Measurements from ENCODE around the gene ALDH7A1. TPM values are rescaled to one million over a fixed set of nuclear protein-coding genes. Genes with fewer than 3 reads are reported as not detected.

The ALDH7A1 gene
- total RNA-seq, 1 donor from 2014 or later, result 76.6 TPM

DNA sequence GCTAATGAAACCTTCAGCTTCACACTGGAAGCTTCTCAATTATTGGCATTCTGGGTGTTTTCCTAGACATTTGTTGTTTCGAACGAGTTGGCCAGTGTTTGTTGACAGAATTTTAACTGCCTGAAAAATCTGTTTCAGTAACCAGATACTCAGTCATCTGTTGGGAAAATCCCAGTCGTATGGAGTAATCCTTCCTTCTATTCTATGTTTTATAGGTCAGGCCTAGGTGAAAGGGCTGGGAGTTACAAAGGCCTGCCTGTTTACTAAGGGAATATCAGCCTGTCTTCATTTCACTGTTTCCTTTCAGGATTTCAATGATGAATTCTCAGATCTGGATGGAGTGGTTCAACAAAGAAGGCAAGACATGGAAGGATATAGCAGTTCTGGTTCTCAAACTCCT is 111.9 kb downstream of the ALDH7A1 start:
- no peak overlapping the region for H3K4me3 Mint-ChIP-seq (ENCODE audit: unreplicated experiment)
- H3K9me3 Mint-ChIP-seq (ENCODE audit: unreplicated experiment), result no peaks in the 10 kb centered on the region
- H3K27ac Mint-ChIP-seq (ENCODE audit: unreplicated experiment), result no peak overlapping the region
- TF ChIP-seq, protein P1, sequence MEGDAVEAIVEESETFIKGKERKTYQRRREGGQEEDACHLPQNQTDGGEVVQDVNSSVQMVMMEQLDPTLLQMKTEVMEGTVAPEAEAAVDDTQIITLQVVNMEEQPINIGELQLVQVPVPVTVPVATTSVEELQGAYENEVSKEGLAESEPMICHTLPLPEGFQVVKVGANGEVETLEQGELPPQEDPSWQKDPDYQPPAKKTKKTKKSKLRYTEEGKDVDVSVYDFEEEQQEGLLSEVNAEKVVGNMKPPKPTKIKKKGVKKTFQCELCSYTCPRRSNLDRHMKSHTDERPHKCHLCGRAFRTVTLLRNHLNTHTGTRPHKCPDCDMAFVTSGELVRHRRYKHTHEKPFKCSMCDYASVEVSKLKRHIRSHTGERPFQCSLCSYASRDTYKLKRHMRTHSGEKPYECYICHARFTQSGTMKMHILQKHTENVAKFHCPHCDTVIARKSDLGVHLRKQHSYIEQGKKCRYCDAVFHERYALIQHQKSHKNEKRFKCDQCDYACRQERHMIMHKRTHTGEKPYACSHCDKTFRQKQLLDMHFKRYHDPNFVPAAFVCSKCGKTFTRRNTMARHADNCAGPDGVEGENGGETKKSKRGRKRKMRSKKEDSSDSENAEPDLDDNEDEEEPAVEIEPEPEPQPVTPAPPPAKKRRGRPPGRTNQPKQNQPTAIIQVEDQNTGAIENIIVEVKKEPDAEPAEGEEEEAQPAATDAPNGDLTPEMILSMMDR (IDR thresholded peaks at IDR 0.05; ENCODE audit: unreplicated experiment), result no peak
- H3K36me3 Mint-ChIP-seq (ENCODE audit: low read depth, unreplicated experiment), result peaks cover 25% of the 10 kb centered on the region
- no peaks in the 10 kb centered on the region for H3K27me3 Mint-ChIP-seq (ENCODE audit: unreplicated experiment)
- no peaks in the 10 kb centered on the region for H3K4me1 Mint-ChIP-seq (ENCODE audit: unreplicated experiment)
- no peak for DNase-seq (ENCODE audit: low spot score)

DNA sequence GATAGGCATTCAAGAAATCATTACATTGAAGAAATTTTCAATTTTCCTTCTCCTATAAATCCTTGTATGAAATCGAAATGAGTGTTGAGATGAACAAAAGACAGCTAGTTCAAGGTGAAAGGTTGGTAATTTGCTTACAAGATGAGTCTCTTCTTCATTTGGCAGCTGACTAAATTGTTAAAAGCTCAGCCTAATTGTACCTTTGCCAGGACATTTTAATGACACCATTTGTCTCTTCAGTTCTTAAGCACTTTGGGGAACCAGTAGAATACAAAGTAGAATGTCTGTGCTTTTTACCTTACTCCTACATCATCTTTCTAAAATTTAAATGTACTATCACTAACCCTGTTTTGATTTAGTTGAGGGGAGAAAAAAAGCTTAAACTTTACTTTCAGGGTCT is 112.4 kb downstream of the ALDH7A1 start:
- Mint-ChIP-seq H3K27me3 (ENCODE audit: unreplicated experiment) (no peaks in the 10 kb centered on the region), H3K9me3 (ENCODE audit: unreplicated experiment) (no peaks in the 10 kb centered on the region), H3K4me1 (ENCODE audit: unreplicated experiment) (no peaks in the 10 kb centered on the region), H3K27ac (ENCODE audit: unreplicated experiment) (no peak overlapping the region), H3K36me3 (ENCODE audit: low read depth, unreplicated experiment) (peaks cover 25% of the 10 kb centered on the region), H3K4me3 (ENCODE audit: unreplicated experiment) (no peak overlapping the region)
- TF ChIP-seq, protein P1 (IDR thresholded peaks at IDR 0.05; ENCODE audit: unreplicated experiment), result no peak
- DNase-seq (ENCODE audit: low spot score), result no peak

DNA sequence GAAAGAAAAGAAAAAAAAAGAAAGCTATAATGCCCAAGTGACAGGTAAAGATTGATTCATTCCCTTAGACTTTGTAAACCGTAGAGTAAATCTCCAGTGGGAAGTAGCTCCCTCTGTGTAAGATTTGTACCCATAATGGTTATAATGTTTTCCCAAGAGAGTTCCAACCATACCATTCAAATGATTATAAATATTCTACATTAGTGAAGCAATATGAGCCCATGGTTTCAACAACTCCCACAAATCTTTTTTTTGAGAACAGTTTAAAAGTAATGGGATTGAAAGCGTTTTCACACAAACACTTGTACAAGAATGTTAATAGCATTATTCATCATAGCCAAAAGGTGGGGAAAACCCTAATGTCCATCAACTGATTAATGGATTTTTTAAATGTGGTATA is 113.8 kb downstream of the ALDH7A1 start:
- Mint-ChIP-seq H3K27me3 (ENCODE audit: unreplicated experiment) (no peaks in the 10 kb centered on the region), H3K9me3 (ENCODE audit: unreplicated experiment) (no peaks in the 10 kb centered on the region), H3K4me1 (ENCODE audit: unreplicated experiment) (no peaks in the 10 kb centered on the region), H3K27ac (ENCODE audit: unreplicated experiment) (no peak overlapping the region), H3K36me3 (ENCODE audit: low read depth, unreplicated experiment) (peaks cover 16% of the 10 kb centered on the region), H3K4me3 (ENCODE audit: unreplicated experiment) (no peak overlapping the region)
- TF ChIP-seq, protein P1 (IDR thresholded peaks at IDR 0.05; ENCODE audit: unreplicated experiment), result no peak
- no peak for DNase-seq (ENCODE audit: low spot score)

Other genes starting within 250 kb of the ALDH7A1 start
- gene GRAMD2B, start 171.8 kb downstream of the ALDH7A1 start, total RNA-seq (ENCODE audit: unreplicated experiment), result 13.4 TPM
- gene PHAX, start 5.7 kb upstream of the ALDH7A1 start, total RNA-seq (ENCODE audit: unreplicated experiment), result 33.4 TPM
- gene LMNB1, start 181.9 kb upstream of the ALDH7A1 start, total RNA-seq (ENCODE audit: unreplicated experiment), result 69.8 TPM